ELF-1 (cell line): Measurements from ENCODE around the gene IL2RA.
"Not testable (repeated sequence)": the region's sequence is repeated elsewhere in the genome, so short reads cannot be mapped to it uniquely, and the experiment has no call there.

Experiments
- DNase-seq: peaks from one replicate; pipeline ENCODE4 v3.0.0-alpha.2; 2016; ENCODE audit warnings: low read depth, low spot score

The IL2RA gene

GRCh38 chr10:6082496-6083395, 20.6 kb upstream of the IL2RA start:
- no peak for DNase-seq

GRCh38 chr10:6080417-6080973, 18.3 kb upstream of the IL2RA start:
- no peak for DNase-seq

GRCh38 chr10:6079044-6079443, 16.9 kb upstream of the IL2RA start:
- no peak for DNase-seq

- DNase-seq = no peak
Measured at GRCh38 chr10:6077071-6077675, 15.0 kb upstream of the IL2RA start.

- no peak for DNase-seq
Measured at GRCh38 chr10:6074489-6075301, 12.5 kb upstream of the IL2RA start.

- no peak for DNase-seq
Measured at GRCh38 chr10:6072215-6072934, 10.2 kb upstream of the IL2RA start.

GRCh38 chr10:6071181-6072175, 9.3 kb upstream of the IL2RA start:
- no peak for DNase-seq

GRCh38 chr10:6070660-6071059, 8.5 kb upstream of the IL2RA start:
- no peak for DNase-seq

GRCh38 chr10:6069081-6069931, 7.1 kb upstream of the IL2RA start:
- no peak for DNase-seq

GRCh38 chr10:6068422-6068821, 6.3 kb upstream of the IL2RA start:
- DNase-seq = no peak

- DNase-seq = no peak
Measured at GRCh38 chr10:6068006-6068405, 5.8 kb upstream of the IL2RA start.

GRCh38 chr10:6067457-6067856, 5.3 kb upstream of the IL2RA start:
- no peak for DNase-seq

GRCh38 chr10:6065835-6066234, 3.7 kb upstream of the IL2RA start:
- DNase-seq = no peak

GRCh38 chr10:6065406-6065805, 3.2 kb upstream of the IL2RA start:
- DNase-seq = no peak

GRCh38 chr10:6064726-6065125, 2.6 kb upstream of the IL2RA start:
- DNase-seq = not testable (repeated sequence)

GRCh38 chr10:6064119-6064518, 2.0 kb upstream of the IL2RA start:
- no peak for DNase-seq

- DNase-seq = no peak
Measured at GRCh38 chr10:6061056-6061455, 1.1 kb downstream of the IL2RA start.

- no peak for DNase-seq
Measured at GRCh38 chr10:6059506-6059905, 2.7 kb downstream of the IL2RA start.
